Ishikawa (cell line): ENCODE results near the gene TFF1.

Source experiments
- CEBPB ChIP-seq: IDR thresholded peaks from 2 replicates; pipeline ENCODE4 v1.6.1; 2012
- CREB1 ChIP-seq: IDR thresholded peaks from 2 replicates; pipeline ENCODE4 v1.6.1; 2012; ENCODE audit warnings: low read depth
- EGR1 ChIP-seq: IDR thresholded peaks from 2 replicates; pipeline ENCODE4 v1.6.1; 2012
- EP300 ChIP-seq: IDR thresholded peaks from 2 replicates; pipeline ENCODE4 v1.6.1; 2012; ENCODE audit warnings: borderline replicate concordance
- FOXM1 ChIP-seq: IDR thresholded peaks from 2 replicates; pipeline ENCODE4 v1.6.1; 2012; ENCODE audit warnings: low read depth, borderline replicate concordance
- NFIC ChIP-seq: IDR thresholded peaks from 2 replicates; pipeline ENCODE4 v1.6.1; 2012
- RAD21 ChIP-seq: IDR thresholded peaks from 2 replicates; pipeline ENCODE4 v1.6.1; 2012; ENCODE audit warnings: low read depth
- TAF1 ChIP-seq: IDR thresholded peaks from 2 replicates; pipeline ENCODE4 v1.6.1; 2012; ENCODE audit warnings: low read depth, mild to moderate bottlenecking
- TCF12 ChIP-seq: IDR thresholded peaks from 2 replicates; pipeline ENCODE4 v1.6.1; 2012; ENCODE audit warnings: low read depth
- TEAD4 ChIP-seq: IDR thresholded peaks from 2 replicates; pipeline ENCODE4 v1.6.1; 2012
- YY1 ChIP-seq: IDR thresholded peaks from 2 replicates; pipeline ENCODE4 v1.6.1; 2012; ENCODE audit warnings: low read depth
- ZBTB7A ChIP-seq: IDR thresholded peaks from 2 replicates; pipeline ENCODE4 v1.6.1; 2012; ENCODE audit warnings: low read depth
- TF ChIP-seq, protein P1 (sequence below): IDR thresholded peaks from 2 replicates; pipeline ENCODE4 v1.6.1; 2012; ENCODE audit warnings: low read depth, mild to moderate bottlenecking
- TF ChIP-seq, protein P2 (sequence below): IDR thresholded peaks from 2 replicates; pipeline ENCODE4 v1.6.1; 2012
- TF ChIP-seq, protein P3 (sequence below): IDR thresholded peaks from 2 replicates; pipeline ENCODE4 v1.6.1; 2012

The TFF1 gene

DNA sequence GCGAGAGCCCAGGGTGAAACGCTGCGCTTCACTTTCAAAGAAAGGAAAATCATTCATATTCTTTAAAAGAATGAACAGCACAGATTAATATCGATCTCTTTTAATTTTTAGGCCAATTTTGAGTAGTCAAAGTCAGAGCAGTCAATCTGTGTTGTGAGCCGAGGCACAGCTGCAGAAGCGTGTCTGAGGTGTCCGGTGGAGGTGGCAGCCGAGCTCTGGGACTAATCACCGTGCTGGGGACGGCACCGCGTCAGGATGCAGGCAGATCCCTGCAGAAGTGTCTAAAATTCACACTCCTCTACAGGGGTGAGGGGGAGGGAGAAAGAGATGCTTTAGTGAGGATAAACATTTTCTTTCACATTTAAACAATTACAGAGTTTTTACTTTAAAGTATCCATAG is 4.1 kb downstream of the TFF1 start:
- TF ChIP-seq TEAD4 (no peak), EGR1 (no peak), CREB1 (no peak), YY1 (no peak), NFIC (no peak), EP300 (no peak), RAD21 (no peak), TCF12 (no peak), CEBPB (no peak), TAF1 (no peak), FOXM1 (no peak), ZBTB7A (no peak)
- TF ChIP-seq, protein P1, sequence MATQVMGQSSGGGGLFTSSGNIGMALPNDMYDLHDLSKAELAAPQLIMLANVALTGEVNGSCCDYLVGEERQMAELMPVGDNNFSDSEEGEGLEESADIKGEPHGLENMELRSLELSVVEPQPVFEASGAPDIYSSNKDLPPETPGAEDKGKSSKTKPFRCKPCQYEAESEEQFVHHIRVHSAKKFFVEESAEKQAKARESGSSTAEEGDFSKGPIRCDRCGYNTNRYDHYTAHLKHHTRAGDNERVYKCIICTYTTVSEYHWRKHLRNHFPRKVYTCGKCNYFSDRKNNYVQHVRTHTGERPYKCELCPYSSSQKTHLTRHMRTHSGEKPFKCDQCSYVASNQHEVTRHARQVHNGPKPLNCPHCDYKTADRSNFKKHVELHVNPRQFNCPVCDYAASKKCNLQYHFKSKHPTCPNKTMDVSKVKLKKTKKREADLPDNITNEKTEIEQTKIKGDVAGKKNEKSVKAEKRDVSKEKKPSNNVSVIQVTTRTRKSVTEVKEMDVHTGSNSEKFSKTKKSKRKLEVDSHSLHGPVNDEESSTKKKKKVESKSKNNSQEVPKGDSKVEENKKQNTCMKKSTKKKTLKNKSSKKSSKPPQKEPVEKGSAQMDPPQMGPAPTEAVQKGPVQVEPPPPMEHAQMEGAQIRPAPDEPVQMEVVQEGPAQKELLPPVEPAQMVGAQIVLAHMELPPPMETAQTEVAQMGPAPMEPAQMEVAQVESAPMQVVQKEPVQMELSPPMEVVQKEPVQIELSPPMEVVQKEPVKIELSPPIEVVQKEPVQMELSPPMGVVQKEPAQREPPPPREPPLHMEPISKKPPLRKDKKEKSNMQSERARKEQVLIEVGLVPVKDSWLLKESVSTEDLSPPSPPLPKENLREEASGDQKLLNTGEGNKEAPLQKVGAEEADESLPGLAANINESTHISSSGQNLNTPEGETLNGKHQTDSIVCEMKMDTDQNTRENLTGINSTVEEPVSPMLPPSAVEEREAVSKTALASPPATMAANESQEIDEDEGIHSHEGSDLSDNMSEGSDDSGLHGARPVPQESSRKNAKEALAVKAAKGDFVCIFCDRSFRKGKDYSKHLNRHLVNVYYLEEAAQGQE = no peak
- TF ChIP-seq, protein P2, sequence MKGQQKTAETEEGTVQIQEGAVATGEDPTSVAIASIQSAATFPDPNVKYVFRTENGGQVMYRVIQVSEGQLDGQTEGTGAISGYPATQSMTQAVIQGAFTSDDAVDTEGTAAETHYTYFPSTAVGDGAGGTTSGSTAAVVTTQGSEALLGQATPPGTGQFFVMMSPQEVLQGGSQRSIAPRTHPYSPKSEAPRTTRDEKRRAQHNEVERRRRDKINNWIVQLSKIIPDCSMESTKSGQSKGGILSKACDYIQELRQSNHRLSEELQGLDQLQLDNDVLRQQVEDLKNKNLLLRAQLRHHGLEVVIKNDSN = no peak
- TF ChIP-seq, protein P3, sequence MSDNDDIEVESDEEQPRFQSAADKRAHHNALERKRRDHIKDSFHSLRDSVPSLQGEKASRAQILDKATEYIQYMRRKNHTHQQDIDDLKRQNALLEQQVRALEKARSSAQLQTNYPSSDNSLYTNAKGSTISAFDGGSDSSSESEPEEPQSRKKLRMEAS = no peak

DNA sequence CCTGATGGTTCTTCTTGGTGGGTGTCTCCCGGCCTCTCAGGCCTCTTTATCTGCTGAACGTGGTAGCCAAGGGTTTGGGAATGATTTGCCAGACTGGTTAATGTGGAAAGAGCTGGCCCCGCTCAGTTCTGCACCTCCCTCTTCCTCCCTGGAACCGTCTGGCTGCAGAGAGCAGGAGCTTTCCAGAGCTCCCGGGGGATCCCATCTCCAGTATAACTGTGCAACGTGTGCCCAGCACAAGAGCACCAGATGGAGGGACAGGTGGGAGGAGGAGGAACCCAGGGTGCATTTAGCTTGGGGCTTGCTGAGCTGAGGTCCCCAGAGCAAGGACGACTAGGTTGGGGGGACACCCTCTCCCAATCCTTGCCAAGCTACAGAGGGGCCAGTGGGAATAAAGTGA is 5.0 kb downstream of the TFF1 start:
- TF ChIP-seq, protein P3 = no peak
- TF ChIP-seq, protein P1 = no peak
- TF ChIP-seq, protein P2 = no peak
- TF ChIP-seq CREB1 (no peak), CEBPB (no peak), EGR1 (no peak), YY1 (no peak), RAD21 (no peak), TAF1 (no peak), TCF12 (no peak), FOXM1 (no peak), ZBTB7A (no peak), NFIC (no peak), TEAD4 (no peak), EP300 (no peak)

DNA sequence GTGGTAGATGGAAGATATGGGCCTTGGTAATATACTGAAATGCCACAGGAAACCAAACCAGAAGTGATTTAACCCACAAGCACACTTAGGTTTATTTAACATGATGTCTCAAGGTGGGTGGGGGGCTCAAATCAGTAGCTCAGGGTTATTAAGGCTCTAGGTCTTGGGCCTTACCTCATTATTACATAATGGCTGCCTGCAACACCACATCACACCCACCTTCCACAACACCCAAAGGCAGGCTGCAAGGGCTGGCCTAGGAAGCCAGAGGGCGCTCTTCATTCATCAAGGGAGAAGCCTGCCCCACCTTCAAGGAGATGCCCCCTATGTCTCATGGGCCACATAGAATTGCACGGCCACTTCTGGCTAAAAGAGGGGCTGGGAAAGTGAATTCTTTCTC is 6.0 kb downstream of the TFF1 start:
- TF ChIP-seq FOXM1 (no peak), YY1 (no peak), RAD21 (peak; percentile 44)

DNA sequence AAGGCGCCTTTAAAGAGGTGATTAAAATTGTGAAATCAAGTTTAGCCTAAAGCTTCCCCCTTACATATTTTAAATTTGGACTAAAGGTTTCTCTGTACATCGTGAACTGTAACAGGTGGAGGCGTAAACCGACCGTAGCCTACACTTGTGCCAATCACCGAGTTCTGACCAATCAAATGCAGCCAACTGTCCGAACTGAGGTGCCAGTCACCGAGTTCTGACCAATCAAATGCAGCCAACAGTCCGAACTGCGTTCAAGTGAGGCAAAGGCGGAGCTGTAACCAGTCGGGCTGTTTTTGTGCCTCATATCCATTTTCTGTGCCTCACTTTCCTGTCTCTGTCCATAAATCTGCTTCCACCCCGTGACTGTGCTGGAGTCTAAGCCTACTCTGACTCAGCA is 7.4 kb downstream of the TFF1 start:
- TF ChIP-seq, protein P3 = no peak
- TF ChIP-seq EGR1 (no peak), TCF12 (no peak), EP300 (no peak), TEAD4 (no peak), YY1 (no peak), CREB1 (no peak), NFIC (no peak), RAD21 (no peak), TAF1 (no peak), ZBTB7A (no peak), FOXM1 (no peak), CEBPB (no peak)
- TF ChIP-seq, protein P1 = no peak
- TF ChIP-seq, protein P2 = no peak
